ENCODE results near the gene CLCN7. TPM values are rescaled to one million over a fixed set of nuclear protein-coding genes. Genes with fewer than 3 reads are reported as not detected.

Gene CLCN7
- total and polyA plus RNA-seq, 9 of the 15 experiments (the other 6 are each of a cell fraction or from before 2014, with no cell fraction given) = 0.06 to 126 (median 18.7) TPM

GRCh38 chr16:1493746-1494094 lies 18.9 kb upstream of the CLCN7 start (continued):
- TF ChIP-seq RBM25 (IDR thresholded peaks at IDR 0.05; ENCODE audit: low read depth, low read length, severe bottlenecking) (no peak), NFE2L1 (tag; IDR thresholded peaks at IDR 0.05; ENCODE audit: borderline replicate concordance, low read depth) (no peak), YY1 (IDR thresholded peaks at IDR 0.05; ENCODE audit: borderline replicate concordance in 1 of 3, control insufficient read depth in 1 of 3, extremely low read depth in 1 of 3, insufficient read depth in 3 of 3, insufficient read length in 1 of 3, insufficient replicate concordance in 2 of 3, low read depth in 1 of 3, low read length in 2 of 3) (peak in 1 of 3 experiments; percentile 34)

- H3K27me3 ChIP-seq (ENCODE audit: control insufficient read depth in 2 of 2, insufficient read depth in 2 of 2, low read length in 2 of 2) = no peaks in the 10 kb centered on the region
- ATAC-seq = peak; percentile 89
- ChIA-PET CTCF (ENCODE audit: low intra/inter-chr PET ratio) (no interaction called here), POLR2A (interaction anchor here (0.5 to 2.6 kb wide), 11 partner anchors 10 to 802 kb away, joined by 3 to 13 read pairs (median 3); partner anchors contain the start of genes CRAMP1, IFT140 and MAPK8IP3)
- peak within 1 kb of the TSS; percentile 92 for H3K4me3 ChIP-seq
- WGBS (ENCODE audit: insufficient coverage, low coverage, missing lambda C conversion rate) = under 1% methylated on average over 64 of the region's 89 CpGs
- in situ Hi-C loops (cut with MboI) = no loop called here
- FAIRE-seq = peak; percentile 91
- H3K4me1 ChIP-seq (replicated peaks in 1 of 2; ENCODE audit: control insufficient read depth in 2 of 2, insufficient read depth in 2 of 2, low read length in 2 of 2) = peaks cover 16 to 56% of the 10 kb centered on the region in 2 experiments; a peak in 3 of 5 replicates
- peak; percentile 87 to 98 (median 97) for DNase-seq (ENCODE audit: extremely low read depth in 1 of 4, low spot score in 3 of 4)
- peaks cover 32% of the 10 kb centered on the region for H3K79me2 ChIP-seq (ENCODE audit: control insufficient read depth, insufficient read depth, low read length)
- intact Hi-C loops (cut with micrococcal nuclease) = no loop called here
- BruUV-seq (replicated peaks) = no TSS peak
- H3K36me3 ChIP-seq (ENCODE audit: control insufficient read depth, insufficient read depth, low read length) = peaks cover 39% of the 10 kb centered on the region; the same call in 2 of the 3 replicates
- H3K4me2 ChIP-seq (ENCODE audit: insufficient read depth, low read length) = peak within 1 kb of the TSS; percentile 87
- peak within 1 kb of the TSS; percentile 94 for H3K27ac ChIP-seq (ENCODE audit: extremely low read depth, low read depth, low read length)
- peak within 1 kb of the TSS; percentile 78 to 99 for H3K9ac ChIP-seq (ENCODE audit: insufficient read depth in 1 of 2, low read depth in 2 of 2, low read length in 2 of 2)
- peaks cover 7% of the 10 kb centered on the region; the same call in 1 of the 2 replicates for H4K20me1 ChIP-seq (replicated peaks; ENCODE audit: control insufficient read depth, insufficient read depth, low read length)
- no peaks in the 10 kb centered on the region for H3K9me3 ChIP-seq (replicated peaks; ENCODE audit: control insufficient read depth, insufficient read depth, low read depth, low read length)
- H3K9me1 ChIP-seq (ENCODE audit: control insufficient read depth, insufficient read depth, low read length) = no peaks in the 10 kb centered on the region
- H2AFZ ChIP-seq (ENCODE audit: low read depth, low read length) = peak within 1 kb of the TSS; percentile 98
- TF ChIP-seq RNF2 (IDR thresholded peaks at IDR 0.05) (peak; percentile 72), SIN3B (IDR thresholded peaks at IDR 0.05; ENCODE audit: low read depth) (peak; percentile 86), ZNF766 (CRISPR knock-in tag; conservative IDR thresholded peaks at IDR 0.05) (0 out of 2 replicates have a peak, but pooled peaks have one; percentile 39), NR0B1 (IDR thresholded peaks at IDR 0.05; ENCODE audit: partially characterized antibody) (no peak), NCOR1 (IDR thresholded peaks at IDR 0.05) (no peak), ZNF561 (CRISPR knock-in tag; conservative IDR thresholded peaks at IDR 0.05) (no peak), ID3 (CRISPR knock-in tag; IDR thresholded peaks at IDR 0.05) (no peak), ID3 (tag; IDR thresholded peaks at IDR 0.05) (no peak), TOE1 (IDR thresholded peaks at IDR 0.05; ENCODE audit: borderline replicate concordance) (no peak), TOE1 (CRISPR knock-in tag; IDR thresholded peaks at IDR 0.05; ENCODE audit: borderline replicate concordance, low read depth) (no peak; the same call in 1 of the 2 replicates), CCNT2 (IDR thresholded peaks at IDR 0.05; ENCODE audit: borderline replicate concordance, extremely low read depth, insufficient read length, low read depth, low read length) (peak; percentile 58), ZNF75A (CRISPR knock-in tag; IDR thresholded peaks at IDR 0.05) (no peak), U2AF1 (optimal IDR thresholded peaks at IDR 0.05; ENCODE audit: low read depth, low read length) (peak; percentile 86), CC2D1A (IDR thresholded peaks at IDR 0.05) (no peak), DIDO1 (tag; IDR thresholded peaks at IDR 0.05; ENCODE audit: low read depth) (peak; percentile 77)
These were observed 18.3 kb upstream of the CLCN7 start, which contains the start of gene TELO2 for GRCh38 chr16:1492923-1493745. Gene TELO2 (plus strand): TSS chr16:1493360. CDS start chr16:1494282, 922 bp downstream.

Data from K562 (cell line).